SK-N-MC (cell line): ENCODE data around the gene GBP4.

Source experiments
- DNase-seq: peaks from one replicate; pipeline ENCODE4 v3.0.0-alpha.2; 2011; ENCODE audit warnings: low read depth, low spot score
- H3K27ac ChIP-seq: fragments of 200-600 bp; sonication (generic); 2 replicates; pipeline ENCODE4 v1.5.1; 2016; ENCODE audit warnings: mixed run types
- H3K36me3 ChIP-seq: fragments of 200-600 bp; sonication (generic); 2 replicates; pipeline ENCODE4 v1.6.1; 2017; ENCODE audit warnings: antibody characterized with exemption, low read length, mixed read lengths; ENCODE audit not compliant: insufficient read depth
- H3K4me3 ChIP-seq: fragments of 200-600 bp; sonication (generic); 2 replicates; pipeline ENCODE4 v1.5.1; 2016
- H3K9ac ChIP-seq: fragments of 200-600 bp; sonication (generic); 2 replicates; pipeline ENCODE4 v1.8.0; 2017; ENCODE audit warnings: mixed run types, mixed read lengths; ENCODE audit not compliant: insufficient read length
- H3K9me3 ChIP-seq: fragments of 200-600 bp; sonication (generic); 2 replicates; pipeline ENCODE4 v1.6.1; 2017; ENCODE audit warnings: low read depth, mild to moderate bottlenecking, antibody characterized with exemption, low read length, moderate library complexity, mixed read lengths
- EZH2 ChIP-seq: fragments of 200-600 bp; sonication (generic); IDR thresholded peaks from one replicate; pipeline ENCODE4 v1.6.1; 2017; ENCODE audit warnings: antibody characterized with exemption
- FOXP2 ChIP-seq: optimal IDR thresholded peaks from 2 replicates; pipeline ENCODE3; 2011; ENCODE audit warnings: mild to moderate bottlenecking, moderate library complexity; ENCODE audit not compliant: insufficient read depth; ENCODE audit errors: extremely low read length, control extremely low read depth
- POLR2AphosphoS5 ChIP-seq: IDR thresholded peaks from 2 replicates; pipeline ENCODE4 v1.6.1; 2012; ENCODE audit warnings: mild to moderate bottlenecking, low read depth, low read length, borderline replicate concordance

GBP4 gene

GRCh38 chr1:89201106-89201794 is 2.5 kb upstream of the GBP4 start:
- Histone ChIP-seq H3K36me3 (no peaks in the 10 kb centered on the region), H3K4me3 (peak overlapping the region; percentile 61), H3K27ac (peak overlapping the region; percentile 95), H3K9ac (peak overlapping the region; percentile 33), H3K9me3 (peaks cover 7% of the 10 kb centered on the region; the same call in 1 of the 2 replicates)
- TF ChIP-seq FOXP2, result no peak
- TF ChIP-seq POLR2AphosphoS5, result no peak
- no peak for TF ChIP-seq EZH2
- no peak for DNase-seq

DNA sequence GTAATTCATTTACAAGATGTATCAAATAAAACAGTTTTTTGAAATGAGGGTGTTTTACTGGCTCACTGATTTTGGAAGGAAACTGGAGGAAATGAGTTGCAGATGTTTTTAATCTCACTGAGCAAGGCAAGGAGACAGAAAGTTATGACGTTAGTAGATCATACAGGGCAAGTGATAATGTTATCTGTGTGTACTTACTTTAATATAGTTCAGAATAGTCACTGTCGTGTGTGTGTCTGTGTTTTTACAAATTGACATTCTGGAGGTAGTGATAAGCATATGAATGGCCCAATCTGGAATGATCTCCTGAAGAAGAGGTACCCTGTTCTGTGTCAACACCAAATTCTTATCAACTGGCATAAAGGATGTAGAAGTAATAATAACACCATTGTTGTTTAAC is 1.9 kb upstream of the GBP4 start:
- peak; percentile 55 for TF ChIP-seq FOXP2
- TF ChIP-seq POLR2AphosphoS5, result peak; percentile 65; the same call in 1 of the 2 replicates
- TF ChIP-seq EZH2, result no peak
- Histone ChIP-seq H3K36me3 (no peaks in the 10 kb centered on the region), H3K9ac (peak overlapping the region; percentile 33), H3K27ac (peak overlapping the region; percentile 95), H3K9me3 (peaks cover 7% of the 10 kb centered on the region; the same call in 1 of the 2 replicates), H3K4me3 (peak overlapping the region; percentile 61)
- DNase-seq, result peak; percentile 96

DNA sequence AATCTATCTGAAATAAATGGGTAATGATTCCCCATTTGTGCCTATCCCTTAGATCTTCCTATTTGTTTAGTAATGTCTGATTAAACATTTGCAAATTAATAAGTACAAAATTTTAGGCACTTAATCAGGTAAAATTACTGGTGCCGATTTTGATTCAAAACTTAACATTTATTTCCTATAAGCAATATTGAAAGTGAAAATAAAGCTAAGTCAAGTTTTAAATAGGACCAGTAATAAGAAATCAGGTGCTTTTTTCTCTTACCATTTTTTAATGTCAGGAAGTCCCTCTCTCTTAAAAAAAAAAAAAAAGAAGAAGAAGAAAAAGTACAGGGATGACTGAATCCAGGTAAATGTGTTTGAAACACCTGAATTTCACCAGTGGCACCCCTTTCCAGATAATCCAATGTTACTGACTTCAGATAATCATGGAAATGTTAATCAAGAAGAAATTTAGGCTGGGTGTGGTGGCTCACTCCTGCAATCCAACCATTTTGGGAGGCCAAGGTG is 836 bp upstream of the GBP4 start:
- no peaks in the 10 kb centered on the region for H3K36me3 ChIP-seq
- DNase-seq, result no peak
- H3K9ac ChIP-seq, result no peak overlapping the region
- H3K4me3 ChIP-seq, result peak overlapping the region; percentile 59
- peak overlapping the region; percentile 92 for H3K27ac ChIP-seq
- H3K9me3 ChIP-seq, result no peaks in the 10 kb centered on the region; the same call in 1 of the 2 replicates
- no peak for TF ChIP-seq POLR2AphosphoS5

- no peak for DNase-seq
- H3K9me3 ChIP-seq, result no peaks in the 10 kb centered on the region
- TF ChIP-seq POLR2AphosphoS5 (no peak), FOXP2 (no peak), EZH2 (no peak)
- no peak overlapping the region for H3K4me3 ChIP-seq
- no peak overlapping the region for H3K9ac ChIP-seq
- H3K36me3 ChIP-seq, result no peaks in the 10 kb centered on the region
- H3K27ac ChIP-seq, result no peak overlapping the region
Observed at GRCh38 chr1:89198081-89198480, 661 bp downstream of the GBP4 start.

DNA sequence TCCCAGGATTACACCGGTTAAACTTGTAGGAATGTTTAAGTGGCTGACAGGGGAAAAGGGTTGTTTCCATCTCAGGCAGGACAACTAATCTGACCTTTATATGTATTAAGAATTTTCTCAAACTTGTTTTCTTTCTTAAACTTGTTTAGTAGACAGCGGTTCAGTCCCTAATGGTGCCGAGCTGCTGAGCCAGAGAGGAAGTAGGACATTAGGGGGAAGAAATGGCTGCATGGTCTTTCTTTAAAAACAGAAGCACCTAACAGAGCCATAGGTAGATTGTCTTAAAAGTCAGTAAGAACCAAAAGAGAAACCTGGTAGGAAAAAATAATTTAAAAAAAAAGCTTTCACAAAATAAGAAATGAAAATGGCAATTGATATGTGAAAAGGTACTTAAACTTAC is 3.3 kb downstream of the GBP4 start:
- Histone ChIP-seq H3K9ac (no peak overlapping the region), H3K9me3 (no peaks in the 10 kb centered on the region), H3K4me3 (no peak overlapping the region), H3K27ac (no peak overlapping the region), H3K36me3 (no peaks in the 10 kb centered on the region)
- no peak for DNase-seq
- TF ChIP-seq EZH2 (no peak), FOXP2 (no peak), POLR2AphosphoS5 (no peak)

GRCh38 chr1:89191314-89191713 is 7.4 kb downstream of the GBP4 start:
- no peaks in the 10 kb centered on the region for H3K9me3 ChIP-seq
- H3K4me3 ChIP-seq, result peak overlapping the region; percentile 67
- H3K36me3 ChIP-seq, result no peaks in the 10 kb centered on the region
- no peak for TF ChIP-seq FOXP2
- TF ChIP-seq EZH2, result no peak
- no peak; the same call in 1 of the 2 replicates for TF ChIP-seq POLR2AphosphoS5
- peak overlapping the region; percentile 85 for H3K27ac ChIP-seq
- no peak overlapping the region for H3K9ac ChIP-seq
- peak; percentile 72 for DNase-seq

DNA sequence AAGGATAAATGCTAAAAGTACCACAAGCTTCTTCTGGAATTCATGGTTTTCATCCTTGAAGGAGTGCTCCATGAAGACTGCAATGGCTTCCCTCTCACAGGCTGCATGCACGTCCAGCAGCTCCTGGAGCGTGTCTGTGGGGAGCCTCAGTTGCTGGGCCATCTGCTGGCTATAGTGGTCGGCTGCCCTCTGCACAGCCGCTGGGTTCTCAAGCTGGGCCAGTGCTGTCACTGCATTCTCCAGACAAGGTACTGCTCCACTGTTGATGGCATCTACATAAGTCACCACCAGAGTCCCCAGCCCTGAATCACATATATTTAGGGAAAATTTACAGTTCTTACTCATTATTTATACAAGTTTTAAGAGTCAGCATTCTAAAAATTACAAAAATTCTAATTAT is 8.7 kb downstream of the GBP4 start:
- H3K27ac ChIP-seq, result no peak overlapping the region
- no peaks in the 10 kb centered on the region for H3K36me3 ChIP-seq
- no peaks in the 10 kb centered on the region for H3K9me3 ChIP-seq
- no peak overlapping the region for H3K4me3 ChIP-seq
- no peak overlapping the region for H3K9ac ChIP-seq
- DNase-seq, result no peak
- TF ChIP-seq FOXP2 (no peak), EZH2 (no peak), POLR2AphosphoS5 (no peak)

DNA sequence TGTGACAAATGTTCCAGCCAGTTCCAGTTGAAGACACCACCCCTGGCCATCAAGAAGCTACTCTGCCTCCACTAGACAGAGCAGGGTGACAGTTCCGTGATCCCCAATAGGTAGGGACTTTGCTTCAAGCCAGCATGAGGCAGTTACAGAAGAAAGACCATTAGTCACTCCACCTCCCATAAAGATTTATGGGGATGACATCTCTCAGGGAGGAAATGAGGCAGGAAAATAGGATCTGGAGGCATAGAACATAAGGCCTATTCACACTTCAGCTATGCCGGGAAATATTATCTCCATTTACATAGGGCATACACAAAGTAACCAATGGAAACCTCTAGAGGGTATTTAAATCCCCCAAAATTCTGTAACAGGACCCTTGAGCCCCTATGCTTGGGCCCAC is 19.4 kb downstream of the GBP4 start:
- Histone ChIP-seq H3K9ac (no peak overlapping the region), H3K4me3 (no peak overlapping the region), H3K9me3 (0 out of 2 replicates have a peak, but pooled peaks cover 3% of the 10 kb centered on the region), H3K36me3 (no peaks in the 10 kb centered on the region), H3K27ac (no peak overlapping the region)
- no peak for TF ChIP-seq EZH2
- TF ChIP-seq POLR2AphosphoS5, result no peak
- TF ChIP-seq FOXP2, result no peak
- DNase-seq, result no peak
